A673 (cell line): ENCODE data around the gene PTGS1. TPM values are rescaled to one million over a fixed set of nuclear protein-coding genes. Genes with fewer than 3 reads are reported as not detected.

ENCODE experiments used
- BruUV-seq: library from RNA; stranded (reverse); fragments of 400-500 nt; replicated peaks from 2 replicates; lab custom pipeline; 2021; lab: Mats Ljungman, UMichigan
- CTCF ChIA-PET: fragments of 300-600 bp; sonication (Branson Sonifier 250); formaldehyde crosslinking; loops from one replicate; lab custom pipeline; 2022; ENCODE audit warnings: antibody characterized with exemption; lab: Charles Lee
- POLR2A ChIA-PET: fragments of 300-600 bp; sonication (Branson Sonifier 250); formaldehyde crosslinking; loops from one replicate; lab custom pipeline; 2022; ENCODE audit warnings: antibody characterized with exemption; ENCODE audit not compliant: low non-redundant PET; lab: Charles Lee
- DNase-seq: peaks from one replicate; pipeline ENCODE4 v3.0.0-alpha.2; 2015; ENCODE audit warnings: low spot score
- H3K27ac ChIP-seq: fragments of 200-600 bp; sonication (generic); 2 replicates; pipeline ENCODE4 v1.5.1; 2016; ENCODE audit warnings: mixed run types, low read depth, mild to moderate bottlenecking, mixed read lengths, antibody characterized with exemption, low read length; ENCODE audit not compliant: poor library complexity, severe bottlenecking
- H3K27me3 ChIP-seq: fragments of 200-600 bp; sonication (generic); replicated peaks from 2 replicates; pipeline ENCODE4 v1.6.1; 2017; ENCODE audit warnings: mixed run types, low read depth, mild to moderate bottlenecking, mixed read lengths, antibody characterized with exemption, low read length; ENCODE audit not compliant: insufficient read depth, poor library complexity
- H3K36me3 ChIP-seq: fragments of 200-600 bp; sonication (generic); 2 replicates; pipeline ENCODE4 v1.6.1; 2016; ENCODE audit warnings: mixed run types, mild to moderate bottlenecking, mixed read lengths, antibody characterized with exemption, low read length; ENCODE audit not compliant: insufficient read depth, poor library complexity, severe bottlenecking
- H3K4me1 ChIP-seq: fragments of 200-600 bp; sonication (generic); 2 replicates; pipeline ENCODE4 v1.6.1; 2017; ENCODE audit warnings: mixed run types, mild to moderate bottlenecking, mixed read lengths, antibody characterized with exemption, low read length; ENCODE audit not compliant: insufficient read depth, poor library complexity, severe bottlenecking
- H3K4me3 ChIP-seq: fragments of 200-600 bp; sonication (generic); 2 replicates; pipeline ENCODE4 v1.5.1; 2016; ENCODE audit warnings: low read depth, mixed run types, mild to moderate bottlenecking, mixed read lengths, low read length; ENCODE audit not compliant: poor library complexity, severe bottlenecking
- H3K9me3 ChIP-seq: fragments of 200-600 bp; sonication (generic); 2 replicates; pipeline ENCODE4 v1.6.1; 2016; ENCODE audit warnings: mixed run types, low read depth, mild to moderate bottlenecking, mixed read lengths, antibody characterized with exemption, low read length; ENCODE audit not compliant: poor library complexity, severe bottlenecking
- EZH2 ChIP-seq: fragments of 200-600 bp; sonication (generic); IDR thresholded peaks from 2 replicates; pipeline ENCODE4 v1.6.1; 2017; ENCODE audit warnings: borderline replicate concordance, low read depth, mild to moderate bottlenecking, mixed read lengths, antibody characterized with exemption, low read length; ENCODE audit not compliant: poor library complexity, severe bottlenecking
- intact Hi-C: fragments of 100-400 bp; cut with micrococcal nuclease; formaldehyde crosslinking; loops from one replicate; pipeline ENCODE4 v1.10.0; 2022; ENCODE audit not compliant: unreplicated experiment
- total RNA-seq: library from RNA; stranded (reverse); gene quantifications from 2 replicates; pipeline ENCODE4 v1.2.3, GENCODE V29; 2021
- TF ChIP-seq, protein P1 (sequence below): fragments of 300-800, 200-600 bp; sonication (generic); conservative IDR thresholded peaks from 2 replicates; pipeline ENCODE4 v1.5.1; 2017; ENCODE audit warnings: low read depth, mild to moderate bottlenecking, antibody characterized with exemption, low read length, moderate library complexity, mixed read lengths

The PTGS1 gene
- total RNA-seq, 1 experiment from 2014 or later: not detected

DNA sequence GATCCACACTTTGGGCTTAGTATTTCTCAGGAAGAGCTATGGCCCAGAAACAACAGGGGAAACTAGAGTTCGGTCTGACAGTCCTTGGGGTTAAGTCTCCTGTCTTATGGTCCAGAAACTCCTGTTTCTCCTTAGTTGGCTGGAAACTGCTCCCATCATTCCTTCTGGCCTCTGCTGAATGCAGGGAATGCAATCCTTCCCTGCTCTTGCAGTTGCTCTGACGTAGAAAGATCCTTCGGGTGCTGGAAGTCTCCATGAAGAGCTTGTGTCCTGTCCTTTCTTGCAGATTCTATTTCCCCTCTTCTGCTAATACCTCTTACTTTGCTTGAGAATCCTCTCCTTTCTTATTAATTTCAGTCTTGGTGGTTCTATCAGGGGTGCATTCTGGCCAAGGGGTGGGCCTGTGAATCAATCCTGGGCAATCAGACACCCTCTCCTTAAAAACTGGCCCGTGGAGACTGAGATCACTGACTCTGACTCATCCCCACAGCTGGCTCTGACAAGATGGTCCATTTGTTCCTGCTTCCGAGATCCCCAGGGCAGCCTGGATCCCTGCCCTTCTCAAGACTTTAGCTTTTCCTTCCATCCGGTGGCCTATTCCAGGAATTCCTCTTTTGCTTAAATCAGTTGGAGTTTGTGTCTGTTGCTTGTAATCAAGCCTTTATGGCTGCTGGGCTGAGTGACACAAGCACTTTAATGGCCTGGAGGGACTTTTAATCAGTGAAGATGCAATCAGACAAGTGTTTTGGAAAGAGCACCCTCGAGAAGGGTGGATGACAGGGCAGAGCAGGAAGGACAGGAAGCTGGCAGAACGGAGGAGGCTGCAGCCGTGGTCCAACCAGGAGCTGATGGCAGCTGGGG is 23.7 kb downstream of the PTGS1 start:
- no peak for DNase-seq
- ChIA-PET POLR2A (no interaction called here), CTCF (no interaction called here)
- H3K9me3 ChIP-seq: no peaks in the 10 kb centered on the region
- intact Hi-C loops: no loop called here
- H3K27me3 ChIP-seq: peaks cover 14% of the 10 kb centered on the region
- TF ChIP-seq, protein P1, sequence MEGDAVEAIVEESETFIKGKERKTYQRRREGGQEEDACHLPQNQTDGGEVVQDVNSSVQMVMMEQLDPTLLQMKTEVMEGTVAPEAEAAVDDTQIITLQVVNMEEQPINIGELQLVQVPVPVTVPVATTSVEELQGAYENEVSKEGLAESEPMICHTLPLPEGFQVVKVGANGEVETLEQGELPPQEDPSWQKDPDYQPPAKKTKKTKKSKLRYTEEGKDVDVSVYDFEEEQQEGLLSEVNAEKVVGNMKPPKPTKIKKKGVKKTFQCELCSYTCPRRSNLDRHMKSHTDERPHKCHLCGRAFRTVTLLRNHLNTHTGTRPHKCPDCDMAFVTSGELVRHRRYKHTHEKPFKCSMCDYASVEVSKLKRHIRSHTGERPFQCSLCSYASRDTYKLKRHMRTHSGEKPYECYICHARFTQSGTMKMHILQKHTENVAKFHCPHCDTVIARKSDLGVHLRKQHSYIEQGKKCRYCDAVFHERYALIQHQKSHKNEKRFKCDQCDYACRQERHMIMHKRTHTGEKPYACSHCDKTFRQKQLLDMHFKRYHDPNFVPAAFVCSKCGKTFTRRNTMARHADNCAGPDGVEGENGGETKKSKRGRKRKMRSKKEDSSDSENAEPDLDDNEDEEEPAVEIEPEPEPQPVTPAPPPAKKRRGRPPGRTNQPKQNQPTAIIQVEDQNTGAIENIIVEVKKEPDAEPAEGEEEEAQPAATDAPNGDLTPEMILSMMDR: no peak
- no peak for TF ChIP-seq EZH2
- BruUV-seq: no TSS peak
- no peaks in the 10 kb centered on the region for H3K36me3 ChIP-seq
- H3K27ac ChIP-seq: no peak overlapping the region
- H3K4me3 ChIP-seq: no peak overlapping the region
- H3K4me1 ChIP-seq: no peaks in the 10 kb centered on the region

- Histone ChIP-seq H3K4me1 (no peaks in the 10 kb centered on the region), H3K9me3 (no peaks in the 10 kb centered on the region), H3K27ac (no peak overlapping the region), H3K36me3 (no peaks in the 10 kb centered on the region), H3K4me3 (no peak overlapping the region), H3K27me3 (peaks cover 9% of the 10 kb centered on the region)
- intact Hi-C loops: no loop called here
- ChIA-PET CTCF (no interaction called here), POLR2A (no interaction called here)
- no peak for DNase-seq
- no peak for TF ChIP-seq EZH2
- TF ChIP-seq, protein P1: no peak
- no TSS peak for BruUV-seq
These were observed 25.9 kb downstream of the PTGS1 start for GRCh38 chr9:122396614-122397148.

GRCh38 chr9:122397749-122398148 is 26.9 kb downstream of the PTGS1 start:
- Histone ChIP-seq H3K27ac (no peak overlapping the region), H3K4me3 (no peak overlapping the region), H3K36me3 (no peaks in the 10 kb centered on the region), H3K27me3 (peaks cover 3% of the 10 kb centered on the region), H3K9me3 (no peaks in the 10 kb centered on the region), H3K4me1 (no peaks in the 10 kb centered on the region)
- TF ChIP-seq EZH2: no peak
- TF ChIP-seq, protein P1: no peak
- intact Hi-C loops: no loop called here
- no TSS peak for BruUV-seq
- no peak for DNase-seq
- ChIA-PET POLR2A (no interaction called here), CTCF (no interaction called here)
